ENCODE data around the gene PLD2. TPM values are rescaled to one million over a fixed set of nuclear protein-coding genes. Genes with fewer than 3 reads are reported as not detected.

PLD2 gene
- total RNA-seq, 2 donors from 2014 or later, result 25.7 to 41.5 TPM

- TF ChIP-seq POLR2A (IDR thresholded peaks at IDR 0.05) (no peak), CTCF (IDR thresholded peaks at IDR 0.05) (no peak)
- H3K4me1 ChIP-seq, result peaks cover 49% of the 10 kb centered on the region
- no peaks in the 10 kb centered on the region for H3K9me3 ChIP-seq
- DNase-seq, result no peak
- H3K27me3 ChIP-seq, result peaks cover 0 to 11% of the 10 kb centered on the region in 2 donors
- no peak for ATAC-seq
- peak overlapping the region; percentile 91 to 100 (median 94) for H3K27ac ChIP-seq
- intact Hi-C loops (cut with DNase I), result loop anchor here (5.0 kb wide), 2 partner anchors 57 to 98 kb away; partner anchors contain the start of gene MED11
- WGBS, 2 donors, result 0% methylated on average over 1 to 24 of the region's 25 CpGs
- peak overlapping the region; percentile 31 to 59 for H3K4me3 ChIP-seq
- no peaks in the 10 kb centered on the region for H3K36me3 ChIP-seq (replicated peaks in 1 of 2; ENCODE audit: insufficient read depth in 1 of 2, low read depth in 2 of 2)
Observed at GRCh38 chr17:4789701-4789950, 17.3 kb upstream of the PLD2 start.

- Histone ChIP-seq H3K4me3 (peak overlapping the region; percentile 31 to 59), H3K9me3 (no peaks in the 10 kb centered on the region), H3K27ac (peak overlapping the region; percentile 91 to 100 (median 94)), H3K4me1 (peaks cover 48% of the 10 kb centered on the region), H3K36me3 (replicated peaks in 1 of 2; ENCODE audit: insufficient read depth in 1 of 2, low read depth in 2 of 2) (no peaks in the 10 kb centered on the region), H3K27me3 (peaks cover 0 to 11% of the 10 kb centered on the region in 2 donors)
- ATAC-seq (peak; percentile 89), DNase-seq (peak; percentile 84 to 89 (median 86))
- intact Hi-C loops (cut with DNase I), result loop anchor here (5.0 kb wide), 2 partner anchors 58 to 97 kb away; partner anchors contain the start of gene MED11
- 0% methylated on average over 18 to 74 of the region's 91 CpGs for WGBS, 2 donors
- TF ChIP-seq POLR2A (IDR thresholded peaks at IDR 0.05), result peak; percentile 85 to 94 (median 91)
- TF ChIP-seq CTCF (IDR thresholded peaks at IDR 0.05), result peak; percentile 64 to 97 (median 89)
Observed at GRCh38 chr17:4789951-4790704, 16.8 kb upstream of the PLD2 start.

- TF ChIP-seq POLR2A (IDR thresholded peaks at IDR 0.05), result no peak
- no peak for TF ChIP-seq CTCF (IDR thresholded peaks at IDR 0.05)
- Histone ChIP-seq H3K9me3 (no peaks in the 10 kb centered on the region), H3K27me3 (peaks cover 0 to 5% of the 10 kb centered on the region in 2 donors), H3K27ac (peak overlapping the region; percentile 91 to 100 (median 94)), H3K4me3 (no peak overlapping the region), H3K4me1 (peaks cover 43% of the 10 kb centered on the region), H3K36me3 (replicated peaks in 1 of 2; ENCODE audit: insufficient read depth in 1 of 2, low read depth in 2 of 2) (no peaks in the 10 kb centered on the region)
- ATAC-seq, result no peak
- WGBS, 2 donors, result 35% methylated on average over 7 of the region's 7 CpGs
- intact Hi-C loops (cut with DNase I), result no loop called here
- no peak for DNase-seq
Observed at GRCh38 chr17:4790705-4791088, 16.3 kb upstream of the PLD2 start.

- ATAC-seq (no peak), DNase-seq (no peak)
- intact Hi-C loops (cut with DNase I), result no loop called here
- Histone ChIP-seq H3K9me3 (no peaks in the 10 kb centered on the region), H3K36me3 (replicated peaks in 1 of 2; ENCODE audit: insufficient read depth in 1 of 2, low read depth in 2 of 2) (peaks cover 0 to 2% of the 10 kb centered on the region in 2 donors), H3K4me3 (no peak overlapping the region), H3K27ac (no peak overlapping the region), H3K27me3 (no peaks in the 10 kb centered on the region), H3K4me1 (peaks cover 14% of the 10 kb centered on the region)
- WGBS, 2 donors, result 86 to 91% methylated on average over 1 of the region's 1 CpG
- TF ChIP-seq CTCF (IDR thresholded peaks at IDR 0.05), result no peak
- no peak for TF ChIP-seq POLR2A (IDR thresholded peaks at IDR 0.05)
Observed at GRCh38 chr17:4795168-4795567, 11.8 kb upstream of the PLD2 start.

- Histone ChIP-seq H3K4me1 (peaks cover 10% of the 10 kb centered on the region), H3K4me3 (peak overlapping the region; percentile 74 to 91), H3K27me3 (no peaks in the 10 kb centered on the region), H3K9me3 (no peaks in the 10 kb centered on the region), H3K27ac (peak overlapping the region; percentile 51 to 73 (median 62)), H3K36me3 (replicated peaks in 1 of 2; ENCODE audit: insufficient read depth in 1 of 2, low read depth in 2 of 2) (peaks cover 0 to 2% of the 10 kb centered on the region in 2 donors)
- intact Hi-C loops (cut with DNase I), result no loop called here
- DNase-seq (no peak), ATAC-seq (no peak)
- 0 to 1% methylated on average over 7 of the region's 7 CpGs for WGBS, 2 donors
- TF ChIP-seq POLR2A (IDR thresholded peaks at IDR 0.05), result no peak
- TF ChIP-seq CTCF (IDR thresholded peaks at IDR 0.05), result no peak
Observed at GRCh38 chr17:4796552-4796920, 10.4 kb upstream of the PLD2 start.

All from body of pancreas (tissue), 4 donors.